Kidney (tissue), 14 donors: Measurements from ENCODE around the gene CTDSP1. TPM values are rescaled to one million over a fixed set of nuclear protein-coding genes. Genes with fewer than 3 reads are reported as not detected.

ENCODE experiments used
- DNase-seq, 5 donors: peaks; one replicate each; pipeline ENCODE4 v3.0.0-alpha.2; 2013 to 2020
- FAIRE-seq: peaks from 2 replicates; lab custom pipeline; 2012; peaks lifted over from hg19 to GRCh38; lab: Jason Lieb, UNC
- H3K27ac ChIP-seq, 2 donors: one replicate each; pipeline ENCODE4 v1.7.0; 2013; ENCODE audit warnings: low read depth in 2 of 2, low read length in 2 of 2, inconsistent platforms in 1 of 2
- H3K27me3 ChIP-seq: one replicate; pipeline ENCODE4 v1.7.1; 2013; ENCODE audit warnings: low read length, inconsistent platforms; ENCODE audit not compliant: control insufficient read depth, insufficient read depth
- H3K36me3 ChIP-seq, 3 donors: one replicate each; pipeline versions ENCODE4 v1.7.0 to v1.7.1; 2013; ENCODE audit warnings: low read length in 3 of 3, control low read depth in 1 of 3, inconsistent platforms in 1 of 3; ENCODE audit not compliant: insufficient read depth in 3 of 3, control insufficient read depth in 2 of 3
- H3K4me1 ChIP-seq, 3 donors: one replicate each; pipeline versions ENCODE4 v1.7.0 to v1.7.1; 2013; ENCODE audit warnings: low read length in 3 of 3, inconsistent platforms in 1 of 3, low read depth in 1 of 3; ENCODE audit not compliant: control insufficient read depth in 2 of 3, insufficient read depth in 2 of 3
- H3K4me3 ChIP-seq, 3 donors: one replicate each; pipeline versions ENCODE4 v1.7.0 to v1.8.1; 2013; ENCODE audit warnings: low read length in 3 of 3, control low read depth in 1 of 3, inconsistent platforms in 1 of 3
- H3K9ac ChIP-seq, 3 donors: one replicate each; pipeline versions ENCODE4 v1.7.0 to v1.7.1; 2013; ENCODE audit warnings: low read length in 3 of 3, control low read depth in 1 of 3, inconsistent platforms in 1 of 3
- H3K9me3 ChIP-seq, 3 donors: one replicate each; pipeline versions ENCODE4 v1.7.0 to v1.7.1; 2013; ENCODE audit warnings: low read length in 3 of 3, control low read depth in 1 of 3, inconsistent platforms in 1 of 3; ENCODE audit not compliant: control insufficient read depth in 2 of 3, insufficient read depth in 1 of 3
- CTCF ChIP-seq: IDR thresholded peaks from 3 replicates; pipeline ENCODE4 v1.5.1; 2012; ENCODE audit warnings: mild to moderate bottlenecking, moderate library complexity, borderline replicate concordance; ENCODE audit not compliant: insufficient read depth; ENCODE audit errors: extremely low read depth
- intact Hi-C: fragments of 100-400 bp; cut with DNase I; formaldehyde crosslinking; loops from one replicate; pipeline ENCODE4 v1.11.1; 2022
- polyA plus RNA-seq: library from polyadenylated mRNA; stranded (reverse); fragments of 350-450 nt; fragmentation: Illumina TruSeq; extraction: RNeasy Lipid Tissue Mini Kit (QIAGEN cat#74804); gene quantifications from one replicate; pipeline ENCODE4 v1.2.3, GENCODE V29; 2014; ENCODE audit warnings: low read depth, low replicate concordance; ENCODE audit not compliant: insufficient read depth
- total RNA-seq: library from RNA; stranded (reverse); fragmentation: NEBNext Ultra II Directional; extraction: Animal tissue kit (Norgen Biotek cat#: 25700); gene quantifications from one replicate; pipeline ENCODE4 v1.2.1, GENCODE V29; 2021
- donor health status: control.
- donor health status: control.
- donor health status: control.
- donor health status: control.
- donor health status: control.
- donor health status: DM: yes; HTN: yes; CAD: no.
- donor health status: Normal renal cell carcinoma (clear cell type).

CTDSP1 gene
- total and polyA plus RNA-seq, 2 donors from 2014 or later, result 118 to 196 TPM

- Histone ChIP-seq H3K27ac (peak overlapping the region; percentile 98 to 99), H3K36me3 (no peaks in the 10 kb centered on the region), H3K4me3 (peak overlapping the region; percentile 60 to 75 (median 65)), H3K4me1 (peaks cover 0 to 8% (median 0%) of the 10 kb centered on the region in 3 donors), H3K9ac (peak overlapping the region in 2 of 3 donors; percentile 90 to 99), H3K27me3 (no peaks in the 10 kb centered on the region), H3K9me3 (peaks cover 0 to 6% (median 0%) of the 10 kb centered on the region in 3 donors)
- DNase-seq (no peak), FAIRE-seq (no peak)
- intact Hi-C loops, result no loop called here
- TF ChIP-seq CTCF, result no peak
Observed at GRCh38 chr2:218366621-218367414, 32.9 kb upstream of the CTDSP1 start.

DNA sequence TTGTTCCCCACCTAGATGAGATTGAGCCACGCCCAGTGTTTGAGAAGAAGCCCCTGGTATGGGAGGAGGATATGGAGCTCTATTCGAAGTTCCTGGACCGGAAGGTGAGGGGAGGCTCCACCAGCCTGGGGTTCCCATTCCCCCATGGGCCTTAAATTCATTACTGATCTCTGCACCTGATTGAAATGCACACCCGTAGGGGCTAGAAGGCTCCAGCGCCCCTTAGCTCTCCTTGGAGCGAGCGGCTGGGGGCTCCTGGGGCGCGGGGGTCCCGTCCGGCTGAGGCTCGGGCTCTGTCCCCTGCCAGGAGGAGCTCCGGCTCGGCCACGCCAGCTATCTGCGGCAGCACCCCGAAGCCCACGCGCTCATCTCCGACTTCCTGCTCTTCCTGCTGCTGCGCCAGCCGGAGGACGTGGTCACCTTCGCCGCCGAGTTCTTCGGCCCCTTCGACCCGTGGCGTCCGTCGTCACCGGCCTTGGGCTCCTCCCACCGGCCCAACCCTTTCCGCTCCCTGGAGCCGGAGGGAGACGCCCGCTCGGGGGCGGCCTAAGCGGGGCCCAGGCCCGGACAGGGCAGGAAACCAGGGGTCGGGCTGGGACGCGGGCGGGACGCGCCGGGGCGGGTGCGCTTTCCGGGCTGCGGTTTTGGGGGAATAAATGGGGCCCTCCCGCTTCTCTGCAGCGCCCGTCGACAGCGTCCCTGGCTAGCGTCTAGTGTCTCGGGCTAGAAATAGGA, 32.1 kb upstream of the CTDSP1 start:
- Histone ChIP-seq H3K4me3 (peak overlapping the region; percentile 65 to 83 (median 75)), H3K27me3 (no peaks in the 10 kb centered on the region), H3K36me3 (no peaks in the 10 kb centered on the region), H3K27ac (peak overlapping the region; percentile 98 to 99), H3K9ac (peak overlapping the region; percentile 50 to 99 (median 90)), H3K4me1 (peaks cover 0 to 8% (median 0%) of the 10 kb centered on the region in 3 donors), H3K9me3 (peaks cover 0 to 6% (median 0%) of the 10 kb centered on the region in 3 donors)
- peak; percentile 15 for TF ChIP-seq CTCF
- intact Hi-C loops, result no loop called here
- FAIRE-seq (no peak), DNase-seq (peak; percentile 89 to 97 (median 92))

DNA sequence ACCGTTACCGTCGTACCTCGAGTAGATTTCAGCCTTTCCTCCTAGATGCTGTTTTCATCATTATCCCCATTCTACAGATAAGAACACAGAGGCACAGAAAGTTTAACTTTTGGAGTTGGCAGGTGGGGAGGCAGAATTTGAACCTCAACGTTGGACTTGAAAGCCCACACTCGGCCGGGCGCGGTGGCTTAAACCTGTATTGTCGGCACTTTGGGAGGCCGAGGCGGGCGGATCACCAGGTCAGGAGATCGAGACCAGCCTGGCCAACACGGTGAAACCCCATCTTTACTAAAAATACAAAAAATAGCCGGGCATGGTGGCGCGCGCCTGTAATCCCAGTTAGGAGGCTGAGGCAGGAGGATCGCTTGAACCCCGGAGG, 31.5 kb upstream of the CTDSP1 start:
- FAIRE-seq (no peak), DNase-seq (peak in 1 of 5 donors; percentile 73)
- H3K36me3 ChIP-seq, result no peaks in the 10 kb centered on the region
- TF ChIP-seq CTCF, result no peak
- H3K4me1 ChIP-seq, result peaks cover 0 to 8% (median 0%) of the 10 kb centered on the region in 3 donors
- peak overlapping the region; percentile 98 to 99 for H3K27ac ChIP-seq
- H3K4me3 ChIP-seq, result peak overlapping the region; percentile 65 to 83 (median 75)
- H3K9me3 ChIP-seq, result peaks cover 0 to 6% (median 0%) of the 10 kb centered on the region in 3 donors
- H3K27me3 ChIP-seq, result no peaks in the 10 kb centered on the region
- H3K9ac ChIP-seq, result peak overlapping the region; percentile 50 to 99 (median 90)
- intact Hi-C loops, result no loop called here
